Fibroblast of skin of left biceps (primary cell): ENCODE data around the gene MBD6.
"Not testable (repeated sequence)": the region's sequence is repeated elsewhere in the genome, so short reads cannot be mapped to it uniquely, and the experiment has no call there.

Source experiments
- DNase-seq, 2 experiments: peaks; one replicate each; pipeline ENCODE4 v3.0.0-alpha.2; 2013; ENCODE audit warnings: low read depth in 2 of 2

Gene MBD6

GRCh38 chr12:57549909-57550640 lies 27.5 kb downstream of the MBD6 start, which contains the start of gene KIF5A:
Gene KIF5A, plus strand, starts transcription at chr12:57550044. Its CDS starts 228 bp downstream, at chr12:57550272.
- no peak for DNase-seq

DNA sequence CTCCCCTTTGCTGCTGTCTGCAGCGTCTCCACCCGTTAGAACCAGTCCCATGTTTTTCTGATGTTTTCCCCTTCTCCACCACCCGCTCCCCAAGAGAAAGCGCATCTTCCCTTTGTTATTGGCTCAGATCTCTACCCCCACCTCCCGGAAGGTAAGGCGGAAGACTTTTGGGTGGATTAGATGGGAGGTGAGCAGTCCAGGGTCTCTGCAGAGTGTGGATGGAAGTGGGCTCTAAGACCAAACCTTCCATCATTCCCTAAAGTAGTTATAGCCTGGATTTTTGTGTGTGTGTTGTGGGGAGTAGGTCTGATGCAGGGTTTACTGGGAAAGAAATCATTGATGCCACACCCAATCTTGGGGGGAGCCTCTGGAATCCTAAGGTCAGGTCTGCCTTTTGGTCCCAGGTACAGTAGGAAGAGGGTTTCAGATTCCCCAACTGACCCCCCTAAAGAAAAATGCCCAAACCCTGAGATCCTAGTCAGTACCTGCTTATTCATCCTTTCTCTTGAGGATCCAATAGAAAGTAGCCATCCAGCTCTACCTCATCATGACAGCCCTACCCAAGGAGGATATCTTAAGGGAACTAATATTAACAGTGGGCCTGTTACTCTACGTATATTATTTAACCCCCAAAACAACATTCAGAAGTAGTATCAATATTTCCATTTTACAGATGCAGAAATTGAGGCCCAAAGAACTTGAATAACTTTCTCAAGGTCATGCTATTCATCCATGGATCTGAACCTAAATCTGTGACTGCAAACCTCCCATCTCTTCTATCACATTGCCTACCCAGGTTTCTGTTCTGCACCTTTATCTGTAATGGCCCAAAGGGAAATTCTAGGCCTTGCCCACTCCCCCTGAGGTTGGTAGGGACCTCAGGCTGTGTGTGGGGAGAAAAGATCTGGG lies 28.3 kb downstream of the MBD6 start:
- DNase-seq = no peak

DNA sequence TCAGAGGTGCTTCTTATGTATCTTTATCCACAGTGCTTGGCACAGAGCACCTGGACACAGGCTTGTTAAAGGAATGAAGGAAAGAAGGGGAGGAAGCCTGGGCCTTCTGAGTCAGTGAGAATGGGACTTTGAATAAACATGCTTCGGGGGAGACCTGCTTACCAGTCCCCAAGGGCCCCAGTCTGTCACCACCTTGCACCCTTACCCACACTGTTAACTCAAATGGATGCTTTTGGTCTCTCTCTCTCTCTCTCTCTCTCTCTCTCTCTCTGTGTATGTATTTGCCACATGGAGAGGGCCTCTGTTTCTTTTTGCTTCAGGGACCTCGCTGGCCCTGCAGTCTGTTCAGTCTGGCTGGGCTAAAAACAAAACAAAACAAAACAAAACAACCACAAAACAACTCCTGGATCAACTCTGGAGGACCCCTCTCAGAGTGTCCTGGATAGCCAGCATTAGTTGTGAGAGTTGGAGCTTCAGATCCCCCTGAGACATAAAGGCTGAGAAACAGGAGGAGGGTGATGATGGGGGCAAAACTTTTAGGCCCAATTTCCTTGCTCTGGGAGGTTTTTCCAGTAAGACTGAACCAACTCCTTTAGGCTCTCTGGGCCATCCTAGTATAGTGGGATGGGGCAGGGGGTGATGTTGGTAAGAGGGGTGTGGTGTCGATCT lies 29.1 kb downstream of the MBD6 start:
- no peak for DNase-seq

DNA sequence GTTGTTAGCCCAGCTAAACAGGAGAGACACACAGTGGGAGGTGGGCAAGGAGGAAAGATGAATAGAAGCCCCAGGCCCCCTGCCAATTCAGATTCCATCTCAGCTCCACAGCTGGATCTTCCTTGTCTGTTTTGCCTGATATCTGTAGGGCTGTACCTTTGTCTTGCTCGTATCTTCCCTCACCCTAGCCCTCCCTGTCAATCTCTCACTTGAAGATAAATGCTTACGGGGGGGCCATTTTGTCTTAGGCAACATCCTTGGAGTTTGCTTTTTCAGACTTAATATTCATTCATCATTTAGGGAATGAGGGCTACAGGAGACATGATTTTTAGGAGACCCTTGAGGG lies 29.7 kb downstream of the MBD6 start:
- no peak for DNase-seq

- no peak for DNase-seq
These were observed 30.2 kb downstream of the MBD6 start for GRCh38 chr12:57552835-57553313.

DNA sequence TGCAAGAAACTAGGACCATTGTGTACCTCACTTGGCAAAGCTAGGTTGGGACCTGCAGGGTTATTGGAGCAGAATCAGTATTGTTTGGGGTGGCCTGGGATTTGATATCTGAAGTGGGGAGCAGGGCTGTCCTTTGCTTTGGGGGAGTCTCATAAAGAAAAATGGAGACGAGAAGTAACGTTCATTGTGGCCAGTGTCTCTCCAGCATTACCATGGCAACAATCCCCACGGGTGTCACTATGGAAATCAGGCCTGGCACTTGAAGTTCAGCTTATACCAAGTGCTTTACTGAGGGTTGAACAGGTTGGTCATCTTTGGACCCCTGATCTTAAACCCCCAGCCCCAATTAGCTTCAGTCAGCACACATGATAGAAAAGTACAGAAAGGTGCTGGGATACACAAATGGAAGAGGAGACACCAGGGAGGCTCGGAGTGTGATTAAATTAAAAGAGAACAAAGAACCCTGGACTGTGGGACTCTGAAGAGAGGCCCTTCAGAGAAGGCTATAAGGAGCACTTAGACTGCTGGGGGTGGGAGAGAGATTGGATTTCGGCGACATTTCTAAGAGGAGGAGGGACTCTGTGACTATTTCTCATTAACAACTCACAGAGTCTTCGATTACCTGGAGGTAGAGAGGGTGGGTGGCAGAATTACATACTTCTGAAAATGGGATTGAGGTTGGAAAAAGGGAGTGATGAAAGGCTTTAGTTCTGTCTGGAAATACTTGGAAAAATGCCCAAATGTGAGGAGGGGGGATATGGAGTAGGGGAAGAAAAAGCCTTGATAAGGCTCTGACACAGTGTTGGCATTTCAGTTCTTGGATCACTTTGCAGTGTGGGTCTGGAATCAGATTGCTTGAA lies 30.9 kb downstream of the MBD6 start:
- no peak for DNase-seq

DNA sequence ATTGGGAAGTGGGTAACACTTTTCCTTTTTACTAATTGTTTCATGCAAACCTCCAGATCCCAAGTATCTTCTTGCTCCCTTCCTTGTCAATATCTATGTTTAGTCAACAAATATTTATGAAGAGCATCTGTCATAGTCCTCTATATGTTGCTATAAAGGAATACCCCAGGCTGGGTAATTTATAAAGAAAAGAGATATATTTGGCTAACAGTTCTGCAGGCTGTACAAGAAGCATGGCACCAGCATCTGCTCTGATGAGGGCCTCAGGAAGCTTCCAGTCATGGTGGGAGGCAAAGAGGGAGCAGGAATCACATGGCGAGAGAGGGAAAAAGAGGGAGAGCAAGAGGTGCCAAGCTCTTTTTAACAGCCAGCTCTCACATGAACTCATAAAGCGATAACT lies 31.8 kb downstream of the MBD6 start:
- no peak for DNase-seq

GRCh38 chr12:57554897-57555296 lies 32.3 kb downstream of the MBD6 start:
- no peak for DNase-seq

GRCh38 chr12:57558864-57559263 lies 36.2 kb downstream of the MBD6 start:
- no peak for DNase-seq

DNA sequence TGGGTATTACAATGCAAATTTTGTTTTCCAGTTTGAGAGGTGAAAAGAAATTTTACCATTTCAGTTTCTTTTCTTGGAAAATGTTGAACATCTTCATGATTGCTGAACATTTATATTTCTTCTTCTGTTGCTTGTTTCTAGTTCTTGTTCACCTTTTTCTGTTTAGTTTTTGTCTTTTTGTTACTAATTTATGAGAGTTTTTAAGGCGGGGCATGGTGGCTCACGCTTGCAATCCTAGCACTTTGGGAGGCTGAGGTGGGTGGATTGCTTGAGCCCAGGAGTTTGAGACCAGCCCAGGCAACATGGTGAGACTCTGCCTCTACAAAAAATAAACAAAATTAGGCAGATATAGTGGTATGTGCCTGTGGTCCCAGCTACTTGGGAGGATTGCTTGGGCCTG lies 37.9 kb downstream of the MBD6 start:
- no peak for DNase-seq

GRCh38 chr12:57561117-57561516 lies 38.5 kb downstream of the MBD6 start:
- DNase-seq = not testable (repeated sequence)

- DNase-seq = no peak
These were observed 40.7 kb downstream of the MBD6 start for GRCh38 chr12:57563358-57563757.

GRCh38 chr12:57564178-57564740 lies 41.6 kb downstream of the MBD6 start:
- DNase-seq = no peak

- no peak for DNase-seq
These were observed 46.2 kb downstream of the MBD6 start for GRCh38 chr12:57568838-57569237.

GRCh38 chr12:57569858-57570257 lies 47.2 kb downstream of the MBD6 start:
- DNase-seq = no peak

GRCh38 chr12:57570438-57570837 lies 47.8 kb downstream of the MBD6 start:
- not testable (repeated sequence) for DNase-seq

DNA sequence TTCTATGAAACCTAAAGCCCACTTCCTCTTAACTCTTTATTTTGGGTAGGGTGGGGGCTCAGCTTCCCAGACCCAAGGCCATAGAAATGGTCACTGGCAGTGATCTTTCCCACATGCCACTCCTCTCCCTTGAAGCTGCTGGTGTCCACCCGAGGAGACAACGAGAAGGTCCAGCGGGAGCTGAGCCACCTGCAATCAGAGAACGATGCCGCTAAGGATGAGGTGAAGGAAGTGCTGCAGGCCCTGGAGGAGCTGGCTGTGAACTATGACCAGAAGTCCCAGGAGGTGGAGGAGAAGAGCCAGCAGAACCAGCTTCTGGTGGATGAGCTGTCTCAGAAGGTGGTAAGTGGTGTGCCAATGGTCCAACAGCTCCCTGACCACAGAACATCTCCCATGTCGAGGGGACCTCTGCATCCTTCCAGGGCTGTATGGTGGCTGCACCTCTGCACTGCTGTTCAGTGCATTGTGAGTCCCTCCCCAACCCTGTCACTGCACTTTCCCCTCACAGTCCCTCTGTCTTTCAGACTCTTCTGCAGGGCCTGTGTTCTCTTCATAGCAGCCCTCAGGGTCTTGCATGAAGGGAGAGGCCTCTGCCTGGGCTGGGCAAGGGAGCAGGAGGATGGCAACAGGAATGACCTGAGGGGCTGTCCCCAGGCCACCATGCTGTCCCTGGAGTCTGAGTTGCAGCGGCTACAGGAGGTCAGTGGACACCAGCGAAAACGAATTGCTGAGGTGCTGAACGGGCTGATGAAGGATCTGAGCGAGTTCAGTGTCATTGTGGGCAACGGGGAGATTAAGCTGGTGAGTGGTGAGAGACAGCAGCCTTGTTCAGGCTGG lies 49.5 kb downstream of the MBD6 start:
- no peak for DNase-seq

DNA sequence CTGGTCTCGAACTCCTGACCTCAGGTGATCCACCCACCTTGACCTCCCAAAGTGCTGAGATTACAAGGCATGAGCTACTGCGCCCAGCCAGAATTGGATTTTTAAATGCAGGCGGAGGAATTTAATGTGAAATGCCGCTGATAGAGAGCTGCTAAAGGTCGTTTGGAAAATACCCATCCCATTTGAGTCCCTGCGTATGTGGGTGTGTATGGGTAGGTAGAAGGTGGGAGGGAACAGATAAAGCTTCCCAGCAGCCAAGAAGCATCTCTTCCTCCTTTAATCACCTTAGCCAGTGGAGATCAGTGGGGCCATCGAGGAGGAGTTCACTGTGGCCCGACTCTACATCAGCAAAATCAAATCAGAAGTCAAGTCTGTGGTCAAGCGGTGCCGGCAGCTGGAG lies 52.2 kb downstream of the MBD6 start:
- no peak for DNase-seq

DNA sequence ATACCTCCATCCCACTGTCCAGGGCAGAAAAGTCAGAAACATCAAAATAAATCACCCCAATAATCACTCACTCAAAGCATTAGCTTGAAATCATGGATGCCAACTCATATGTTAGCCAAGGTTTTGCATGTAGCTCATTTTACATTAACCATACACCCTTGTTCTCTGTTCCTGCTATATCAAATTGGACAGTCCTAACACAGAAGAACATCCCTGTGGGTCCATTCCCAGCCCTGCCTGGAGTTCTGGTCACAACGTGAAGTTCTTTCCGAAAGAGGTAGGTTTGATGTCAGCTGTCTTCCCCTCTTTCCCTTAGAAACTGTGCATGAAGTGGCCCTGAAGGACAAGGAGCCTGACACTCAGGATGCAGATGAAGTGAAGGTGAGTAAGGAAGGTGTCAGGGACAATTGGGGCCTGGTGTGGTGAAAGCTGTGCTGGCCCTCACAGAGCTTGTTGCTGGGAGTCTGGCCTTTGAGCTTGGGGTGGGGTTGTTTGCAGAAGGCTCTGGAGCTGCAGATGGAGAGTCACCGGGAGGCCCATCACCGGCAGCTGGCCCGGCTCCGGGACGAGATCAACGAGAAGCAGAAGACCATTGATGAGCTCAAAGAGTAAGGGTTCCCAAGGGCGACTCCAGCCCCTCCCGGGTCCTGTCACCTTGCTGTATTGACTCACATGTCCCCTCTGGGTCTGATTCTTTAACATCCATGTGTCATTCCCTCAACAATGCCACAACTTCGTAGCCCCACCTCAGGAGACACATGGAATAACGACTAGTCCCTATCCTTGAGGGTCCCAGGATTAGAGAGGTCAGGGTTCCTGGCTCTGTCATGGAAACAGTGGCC lies 53.4 kb downstream of the MBD6 start:
- no peak for DNase-seq
